Measurements from ENCODE around the gene CACNA1I. TPM values are rescaled to one million over a fixed set of nuclear protein-coding genes. Genes with fewer than 3 reads are reported as not detected.

CACNA1I gene
- total RNA-seq, 1 donor from 2014 or later: 0.07 TPM

DNA sequence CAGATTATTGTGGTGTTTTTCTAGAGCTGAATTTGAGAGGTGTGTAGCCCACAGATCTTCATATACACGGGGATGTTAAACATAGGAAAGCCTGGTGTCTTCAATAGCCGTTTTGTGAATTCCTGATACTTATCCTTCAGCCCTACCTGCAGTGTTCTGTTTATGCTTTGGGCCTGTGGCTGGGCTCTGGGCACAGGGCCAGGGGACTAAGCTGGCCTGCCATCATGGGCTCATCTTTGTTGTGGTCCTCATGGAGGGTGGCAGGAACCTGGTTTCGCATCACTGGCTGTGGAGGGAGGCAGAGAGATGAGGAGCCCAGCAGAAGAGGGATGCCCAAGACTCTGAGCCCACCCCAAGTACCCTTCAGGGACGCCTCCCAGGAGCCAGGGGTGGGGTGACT is 112.4 kb downstream of the CACNA1I start:
- H3K4me1 Mint-ChIP-seq: no peaks in the 10 kb centered on the region
- no peak overlapping the region for H3K4me3 Mint-ChIP-seq
- H3K27me3 Mint-ChIP-seq (ENCODE audit: low read depth): no peaks in the 10 kb centered on the region
- no peak for DNase-seq (ENCODE audit: low read depth, low spot score)
- H3K27ac Mint-ChIP-seq (ENCODE audit: unreplicated experiment): no peak overlapping the region
- TF ChIP-seq, protein P1, sequence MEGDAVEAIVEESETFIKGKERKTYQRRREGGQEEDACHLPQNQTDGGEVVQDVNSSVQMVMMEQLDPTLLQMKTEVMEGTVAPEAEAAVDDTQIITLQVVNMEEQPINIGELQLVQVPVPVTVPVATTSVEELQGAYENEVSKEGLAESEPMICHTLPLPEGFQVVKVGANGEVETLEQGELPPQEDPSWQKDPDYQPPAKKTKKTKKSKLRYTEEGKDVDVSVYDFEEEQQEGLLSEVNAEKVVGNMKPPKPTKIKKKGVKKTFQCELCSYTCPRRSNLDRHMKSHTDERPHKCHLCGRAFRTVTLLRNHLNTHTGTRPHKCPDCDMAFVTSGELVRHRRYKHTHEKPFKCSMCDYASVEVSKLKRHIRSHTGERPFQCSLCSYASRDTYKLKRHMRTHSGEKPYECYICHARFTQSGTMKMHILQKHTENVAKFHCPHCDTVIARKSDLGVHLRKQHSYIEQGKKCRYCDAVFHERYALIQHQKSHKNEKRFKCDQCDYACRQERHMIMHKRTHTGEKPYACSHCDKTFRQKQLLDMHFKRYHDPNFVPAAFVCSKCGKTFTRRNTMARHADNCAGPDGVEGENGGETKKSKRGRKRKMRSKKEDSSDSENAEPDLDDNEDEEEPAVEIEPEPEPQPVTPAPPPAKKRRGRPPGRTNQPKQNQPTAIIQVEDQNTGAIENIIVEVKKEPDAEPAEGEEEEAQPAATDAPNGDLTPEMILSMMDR (conservative IDR thresholded peaks at IDR 0.05): no peak
- no peaks in the 10 kb centered on the region for H3K36me3 Mint-ChIP-seq (ENCODE audit: low read depth)
- H3K9me3 Mint-ChIP-seq: no peaks in the 10 kb centered on the region

DNA sequence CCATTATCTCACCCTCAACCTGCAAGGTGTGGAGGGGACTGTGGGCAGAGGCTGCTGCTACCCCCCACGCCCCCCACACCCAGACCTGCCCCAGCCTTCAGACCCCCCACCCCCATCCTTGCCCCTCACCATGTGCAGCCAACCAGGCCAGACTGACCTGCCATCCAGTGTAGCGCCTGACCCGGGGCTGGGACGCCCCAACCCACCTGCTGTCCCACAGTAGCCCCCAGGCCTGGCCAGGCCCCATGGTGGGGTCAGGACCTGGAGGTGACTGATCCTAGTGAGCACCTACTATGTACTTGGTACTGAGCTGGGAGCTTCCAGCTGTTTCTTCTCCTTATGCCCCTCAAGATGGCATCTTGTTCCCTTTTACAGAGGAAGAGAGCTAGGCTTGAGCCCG is 113.1 kb downstream of the CACNA1I start:
- DNase-seq (ENCODE audit: low read depth, low spot score): no peak
- no peaks in the 10 kb centered on the region for H3K36me3 Mint-ChIP-seq (ENCODE audit: low read depth)
- no peak overlapping the region for H3K27ac Mint-ChIP-seq (ENCODE audit: unreplicated experiment)
- no peaks in the 10 kb centered on the region for H3K9me3 Mint-ChIP-seq
- no peak overlapping the region for H3K4me3 Mint-ChIP-seq
- TF ChIP-seq, protein P1 (conservative IDR thresholded peaks at IDR 0.05): no peak
- H3K27me3 Mint-ChIP-seq (ENCODE audit: low read depth): no peaks in the 10 kb centered on the region
- H3K4me1 Mint-ChIP-seq: no peaks in the 10 kb centered on the region

DNA sequence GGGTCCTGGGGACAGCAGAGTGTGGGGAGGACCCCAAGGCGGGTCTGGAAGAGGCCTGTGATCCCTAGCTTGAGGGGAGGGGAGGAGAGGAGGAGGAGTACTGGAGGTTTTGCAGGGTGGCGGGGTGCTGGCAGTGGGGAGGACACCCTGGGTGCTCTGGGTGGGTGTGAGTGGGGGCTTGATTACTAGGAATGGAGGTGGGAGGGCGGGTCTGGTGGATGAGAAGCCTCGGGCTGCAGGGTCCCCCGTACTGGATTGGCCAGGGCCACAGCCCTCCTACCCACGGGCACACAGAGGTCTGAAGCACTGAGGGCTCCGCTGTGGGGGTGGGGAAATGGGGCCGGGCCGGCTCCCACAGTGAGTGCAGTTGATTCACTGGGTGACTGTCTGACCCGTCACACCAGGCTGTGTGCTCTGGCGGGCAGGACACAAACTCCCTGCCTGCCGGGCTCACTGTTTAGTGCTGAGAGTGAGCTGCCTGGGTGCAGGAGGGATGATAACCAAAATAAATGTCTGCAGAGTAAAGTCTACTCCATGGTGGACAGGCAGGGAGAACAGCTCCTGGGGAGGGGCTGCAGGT is 114.2 kb downstream of the CACNA1I start:
- Mint-ChIP-seq H3K27me3 (ENCODE audit: low read depth) (no peaks in the 10 kb centered on the region), H3K27ac (ENCODE audit: unreplicated experiment) (no peak overlapping the region), H3K9me3 (no peaks in the 10 kb centered on the region), H3K36me3 (ENCODE audit: low read depth) (no peaks in the 10 kb centered on the region), H3K4me1 (no peaks in the 10 kb centered on the region), H3K4me3 (no peak overlapping the region)
- TF ChIP-seq, protein P1 (conservative IDR thresholded peaks at IDR 0.05): no peak
- no peak for DNase-seq (ENCODE audit: low read depth, low spot score)

DNA sequence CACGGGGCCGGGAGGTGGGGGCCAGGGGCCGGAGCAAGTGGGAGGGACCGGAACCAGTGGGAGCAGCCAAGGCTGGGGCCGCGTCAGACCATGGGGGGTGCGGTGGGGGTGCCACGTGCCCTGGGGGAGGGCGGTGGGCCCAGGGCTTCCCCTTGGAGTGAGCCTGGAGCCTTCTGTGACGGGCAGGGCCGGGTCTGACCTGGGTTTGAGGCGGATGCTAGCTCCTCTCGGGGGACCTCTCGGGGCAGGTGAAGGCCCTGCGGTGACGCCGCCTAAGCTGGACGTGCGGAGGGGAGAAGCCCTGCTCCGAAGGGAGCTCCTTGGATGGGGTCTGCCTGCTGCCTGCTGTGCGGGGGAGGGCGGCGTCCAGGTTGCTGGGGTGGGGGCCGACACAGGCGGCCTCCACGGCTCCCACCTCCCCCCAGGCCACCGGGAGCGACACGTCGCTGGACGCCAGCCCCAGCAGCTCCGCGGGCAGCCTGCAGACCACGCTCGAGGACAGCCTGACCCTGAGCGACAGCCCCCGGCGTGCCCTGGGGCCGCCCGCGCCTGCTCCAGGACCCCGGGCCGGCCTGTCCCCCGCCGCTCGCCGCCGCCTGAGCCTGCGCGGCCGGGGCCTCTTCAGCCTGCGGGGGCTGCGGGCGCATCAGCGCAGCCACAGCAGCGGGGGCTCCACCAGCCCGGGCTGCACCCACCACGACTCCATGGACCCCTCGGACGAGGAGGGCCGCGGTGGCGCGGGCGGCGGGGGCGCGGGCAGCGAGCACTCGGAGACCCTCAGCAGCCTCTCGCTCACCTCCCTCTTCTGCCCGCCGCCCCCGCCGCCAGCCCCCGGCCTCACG is 115.0 kb downstream of the CACNA1I start:
- H3K4me3 Mint-ChIP-seq: no peak overlapping the region
- H3K27me3 Mint-ChIP-seq (ENCODE audit: low read depth): no peaks in the 10 kb centered on the region
- H3K27ac Mint-ChIP-seq (ENCODE audit: unreplicated experiment): no peak overlapping the region
- H3K9me3 Mint-ChIP-seq: no peaks in the 10 kb centered on the region
- H3K4me1 Mint-ChIP-seq: peaks cover 6% of the 10 kb centered on the region
- DNase-seq (ENCODE audit: low read depth, low spot score): no peak
- no peaks in the 10 kb centered on the region for H3K36me3 Mint-ChIP-seq (ENCODE audit: low read depth)
- TF ChIP-seq, protein P1 (conservative IDR thresholded peaks at IDR 0.05): no peak

DNA sequence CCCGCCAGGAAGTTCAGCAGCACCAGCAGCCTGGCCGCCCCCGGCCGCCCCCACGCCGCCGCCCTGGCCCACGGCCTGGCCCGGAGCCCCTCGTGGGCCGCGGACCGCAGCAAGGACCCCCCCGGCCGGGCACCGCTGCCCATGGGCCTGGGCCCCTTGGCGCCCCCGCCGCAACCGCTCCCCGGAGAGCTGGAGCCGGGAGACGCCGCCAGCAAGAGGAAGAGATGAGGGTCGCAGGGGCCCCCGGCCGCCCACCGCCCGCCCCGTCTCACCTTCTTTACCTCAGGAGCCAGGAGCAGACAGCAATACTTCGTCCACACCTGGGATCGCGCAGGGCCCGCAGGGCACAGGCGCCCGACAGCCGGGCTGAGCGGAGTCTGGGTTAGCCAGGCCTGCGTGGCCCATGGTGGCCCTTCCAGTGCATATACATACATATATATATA is 115.6 kb downstream of the CACNA1I start:
- Mint-ChIP-seq H3K27me3 (ENCODE audit: low read depth) (no peaks in the 10 kb centered on the region), H3K27ac (ENCODE audit: unreplicated experiment) (no peak overlapping the region), H3K4me1 (peaks cover 12% of the 10 kb centered on the region), H3K36me3 (ENCODE audit: low read depth) (no peaks in the 10 kb centered on the region), H3K4me3 (no peak overlapping the region), H3K9me3 (no peaks in the 10 kb centered on the region)
- no peak for DNase-seq (ENCODE audit: low read depth, low spot score)
- TF ChIP-seq, protein P1 (conservative IDR thresholded peaks at IDR 0.05): no peak
